Activated T-cell treated with anti-CD3 and anti-CD28 coated beads, Interleukin-2, amount 50 U/mL, for 1 hour (primary cell): Measurements from ENCODE around the gene NUDT5.
"Not testable (repeated sequence)": the region's sequence is repeated elsewhere in the genome, so short reads cannot be mapped to it uniquely, and the experiment has no call there.

Experiments
- DNase-seq: peaks from one replicate; pipeline ENCODE4 v3.0.0-alpha.2; 2020

NUDT5 gene

GRCh38 chr10:12195603-12196506, at the start of gene NUDT5, which contains the start of gene CDC123:
Gene NUDT5, minus strand, starts transcription at chr10:12195891. Its CDS starts 9,600 bp downstream, at chr10:12186291.
Gene CDC123, plus strand, starts transcription at chr10:12196188. Its CDS starts 58 bp downstream, at chr10:12196246.
- DNase-seq, result peak; percentile 81

GRCh38 chr10:12243864-12244620, 48.4 kb upstream of the NUDT5 start:
- DNase-seq, result no peak

- no peak for DNase-seq
Measured at GRCh38 chr10:12241810-12242529, 46.3 kb upstream of the NUDT5 start.

- DNase-seq, result no peak
Measured at GRCh38 chr10:12238821-12239220, 43.1 kb upstream of the NUDT5 start.

GRCh38 chr10:12237265-12238220, 41.9 kb upstream of the NUDT5 start:
- DNase-seq, result no peak

- no peak for DNase-seq
Measured at GRCh38 chr10:12235796-12236195, 40.1 kb upstream of the NUDT5 start.

- no peak for DNase-seq
Measured at GRCh38 chr10:12235116-12235694, 39.5 kb upstream of the NUDT5 start.

- not testable (repeated sequence) for DNase-seq
Measured at GRCh38 chr10:12234687-12235086, 39.0 kb upstream of the NUDT5 start.

- DNase-seq, result no peak
Measured at GRCh38 chr10:12228851-12229250, 33.2 kb upstream of the NUDT5 start.

- DNase-seq, result not testable (repeated sequence)
Measured at GRCh38 chr10:12226438-12226837, 30.7 kb upstream of the NUDT5 start.

GRCh38 chr10:12225444-12225843, 29.8 kb upstream of the NUDT5 start:
- DNase-seq, result no peak

- no peak for DNase-seq
Measured at GRCh38 chr10:12221323-12222298, 25.9 kb upstream of the NUDT5 start.

- DNase-seq, result no peak
Measured at GRCh38 chr10:12218991-12219390, 23.3 kb upstream of the NUDT5 start.

GRCh38 chr10:12214763-12215218, 19.1 kb upstream of the NUDT5 start:
- DNase-seq, result no peak

GRCh38 chr10:12214093-12214492, 18.4 kb upstream of the NUDT5 start:
- no peak for DNase-seq

- DNase-seq, result no peak
Measured at GRCh38 chr10:12213621-12214020, 17.9 kb upstream of the NUDT5 start.

GRCh38 chr10:12212454-12212853, 16.8 kb upstream of the NUDT5 start:
- DNase-seq, result no peak

- DNase-seq, result no peak
Measured at GRCh38 chr10:12208460-12208859, 12.8 kb upstream of the NUDT5 start.

GRCh38 chr10:12207114-12207513, 11.4 kb upstream of the NUDT5 start:
- DNase-seq, result no peak

GRCh38 chr10:12205082-12205481, 9.4 kb upstream of the NUDT5 start:
- DNase-seq, result no peak
